K562 (cell line): Measurements from ENCODE around the gene MBD3. TPM values are rescaled to one million over a fixed set of nuclear protein-coding genes. Genes with fewer than 3 reads are reported as not detected.

Experiments
- ATAC-seq: fragments of 200-7000 bp; cut with Tn5 transposase; 3 replicates; pipeline ENCODE4 v1.9.1; 2020; ENCODE audit warnings: moderate library complexity
- BruUV-seq: library from RNA; stranded (reverse); fragments of 400-500 nt; replicated peaks from 2 replicates; lab custom pipeline; 2021; lab: Mats Ljungman, UMichigan
- CTCF ChIA-PET: fragments of 300-600 bp; formaldehyde crosslinking; extraction: SDS; loops from one replicate; lab custom pipeline; 2021; ENCODE audit warnings: low intra/inter-chr PET ratio; lab: Yijun Ruan, JAX
- POLR2A ChIA-PET: fragments of 300-600, 350-650 bp; sonication (Branson Sonifier 250); formaldehyde crosslinking; extraction: SDS; loops from one replicate; lab custom pipeline; 2021; ENCODE audit warnings: antibody characterized with exemption, inconsistent platforms; lab: Yijun Ruan, JAX
- DNase-seq, 4 experiments: peaks; one replicate each; pipeline versions ENCODE4 v3.0.0 to v3.0.0-alpha.2; 2011 to 2018; ENCODE audit warnings: low spot score in 3 of 4, mixed read lengths in 3 of 4; ENCODE audit errors: extremely low read depth in 1 of 4
- FAIRE-seq: peaks from 2 replicates; lab custom pipeline; 2011; peaks lifted over from hg19 to GRCh38; lab: Jason Lieb, UNC
- H2AFZ ChIP-seq: 2 replicates; pipeline ENCODE4 v1.6.0; 2011; ENCODE audit warnings: low read depth, low read length, control low read depth, inconsistent platforms
- H3K27ac ChIP-seq: fragments of 200-600 bp; 3 replicates; pipeline ENCODE4 v1.8.0; 2011; ENCODE audit warnings: low read depth, mild to moderate bottlenecking, control low read depth, inconsistent platforms, low read length, moderate library complexity, mixed read lengths; ENCODE audit errors: extremely low read depth
- H3K27me3 ChIP-seq, 2 experiments: fragments of 300-600 bp in 1 of 2; 2 replicates in 1 of 2; 3 replicates in 1 of 2; pipeline versions ENCODE4 v1.6.0 to v1.8.0; 2011; ENCODE audit warnings: inconsistent platforms in 2 of 2, low read length in 2 of 2, mild to moderate bottlenecking in 1 of 2, mixed read lengths in 1 of 2, moderate library complexity in 1 of 2; ENCODE audit not compliant: control insufficient read depth in 2 of 2, insufficient read depth in 2 of 2
- H3K36me3 ChIP-seq: fragments of 300-600 bp; 3 replicates; pipeline ENCODE4 v1.8.0; 2011; ENCODE audit warnings: mild to moderate bottlenecking, low read length, inconsistent platforms; ENCODE audit not compliant: control insufficient read depth, insufficient read depth
- H3K4me1 ChIP-seq, 2 experiments: fragments of 200-600 bp in 1 of 2; replicated peaks in 1 of 2; 2 replicates in 1 of 2; 3 replicates in 1 of 2; pipeline versions ENCODE4 v1.5.1 to v1.8.0; 2011; ENCODE audit warnings: inconsistent platforms in 2 of 2, low read length in 2 of 2, mild to moderate bottlenecking in 1 of 2, mixed read lengths in 1 of 2, moderate library complexity in 1 of 2; ENCODE audit not compliant: control insufficient read depth in 2 of 2, insufficient read depth in 2 of 2
- H3K4me2 ChIP-seq: 2 replicates; pipeline ENCODE4 v1.6.1; 2011; ENCODE audit warnings: low read length, control low read depth, inconsistent platforms, mixed read lengths; ENCODE audit not compliant: insufficient read depth
- H3K4me3 ChIP-seq: fragments of 200-600 bp; sonication (generic), shearing (Covaris generic); 2 replicates; pipeline ENCODE4 v1.5.1; 2016; ENCODE audit warnings: control low read depth, inconsistent platforms
- H3K79me2 ChIP-seq: fragments of 200-600 bp; 3 replicates; pipeline ENCODE4 v1.8.0; 2011; ENCODE audit warnings: low read length, inconsistent platforms; ENCODE audit not compliant: control insufficient read depth, insufficient read depth
- H3K9ac ChIP-seq, 2 experiments: 2 replicates each; pipeline versions ENCODE4 v1.6.0 to v1.6.1; 2011; ENCODE audit warnings: low read depth in 2 of 2, low read length in 2 of 2, control low read depth in 1 of 2, inconsistent platforms in 1 of 2, mild to moderate bottlenecking in 1 of 2, mixed read lengths in 1 of 2; ENCODE audit not compliant: insufficient read depth in 1 of 2
- H3K9me1 ChIP-seq: one replicate; pipeline ENCODE4 v1.6.0; 2011; ENCODE audit warnings: inconsistent platforms, mild to moderate bottlenecking, low read length, moderate library complexity; ENCODE audit not compliant: control insufficient read depth, insufficient read depth
- H3K9me3 ChIP-seq: replicated peaks from 2 replicates; pipeline ENCODE4 v1.5.1; 2011; ENCODE audit warnings: low read depth, low read length, inconsistent platforms; ENCODE audit not compliant: control insufficient read depth, insufficient read depth
- H4K20me1 ChIP-seq: replicated peaks from 2 replicates; pipeline ENCODE4 v1.6.1; 2011; ENCODE audit warnings: low read length, inconsistent platforms, mixed read lengths; ENCODE audit not compliant: control insufficient read depth, insufficient read depth
- KDM5B ChIP-seq: fragments of 200-600 bp; sonication (generic); IDR thresholded peaks from 2 replicates; pipeline ENCODE4 v1.6.1; 2012; ENCODE audit warnings: low read depth, mild to moderate bottlenecking, moderate library complexity, low read length, control low read depth, inconsistent platforms; ENCODE audit not compliant: insufficient replicate concordance
- KLF1 ChIP-seq: fragments of 450-650 bp; IDR thresholded peaks from 2 replicates; pipeline ENCODE4 v1.6.1; 2016; ENCODE audit warnings: missing genetic modification characterization, missing compliant biosample characterization
- TCFL5 ChIP-seq: fragments of 250-450 bp; sonication (Bioruptor Pico); conservative IDR thresholded peaks from 2 replicates; pipeline ENCODE4 v1.6.1; 2021; ENCODE audit warnings: mild to moderate bottlenecking, moderate library complexity, matching md5 sums
- ZBTB33 ChIP-seq: sonication (generic); formaldehyde crosslinking; IDR thresholded peaks from 2 replicates; pipeline ENCODE4 v1.8.1; 2023; ENCODE audit warnings: mild to moderate bottlenecking, missing genetic modification reagents
- WGBS: fragments of 100-300 bp; shearing (Covaris generic); methylation state at CpG from one replicate; pipeline ENCODE4 v1.1.6; 2016; ENCODE audit warnings: low coverage, mixed read lengths; ENCODE audit not compliant: insufficient coverage; ENCODE audit errors: missing lambda C conversion rate; 5-methylcytosine and 5-hydroxymethylcytosine counted together
- in situ Hi-C: fragments of 300-500 bp; cut with MboI; formaldehyde crosslinking; loops from 4 replicates; pipeline ENCODE4 v1.15.0; 2018; ENCODE audit warnings: inconsistent platforms, mixed read lengths
- intact Hi-C: fragments of 100-400 bp; cut with micrococcal nuclease; formaldehyde crosslinking; loops from 2 replicates; pipeline ENCODE4 v1.14.2; 2022
- polyA plus RNA-seq, 8 experiments: library from polyadenylated mRNA; depleted of rRNA in 4 of 8; stranded (reverse) in 5 of 8; unstranded in 3 of 8; fragments of >200 nt; fragmentation: Nextera tagmentation in 2 of 8; fragmentation: Illumina TruSeq in 1 of 8; extraction: Ambion mirVana in 2 of 8; extraction: Trizol in 1 of 8; gene quantifications; 2 replicates each; pipeline versions ENCODE4 v1.2.1 to v1.2.3, GENCODE V29; 2011 to 2014; ENCODE audit warnings: inconsistent platforms in 1 of 8, missing spikeins in 1 of 8
- total RNA-seq, 7 experiments: library from RNA; depleted of rRNA in 6 of 7; stranded (reverse); fragments of >200 nt in 6 of 7; fragmentation: Illumina TruSeq in 2 of 7; extraction: Trizol in 2 of 7; gene quantifications; 2 replicates each; pipeline versions ENCODE4 v1.2.1 to v1.2.3, GENCODE V29; 2011 to 2021; ENCODE audit warnings: low replicate concordance in 1 of 7

The MBD3 gene
- total and polyA plus RNA-seq, 9 of the 15 experiments (the other 6 are each of a cell fraction or from before 2014, with no cell fraction given): 0.24 to 137 (median 30.9) TPM

GRCh38 chr19:1570836-1571235, 21.8 kb downstream of the MBD3 start:
- H3K4me1 ChIP-seq: peaks cover 12 to 54% of the 10 kb centered on the region in 2 experiments
- POLR2A ChIA-PET: no interaction called here
- H3K79me2 ChIP-seq: peaks cover 15% of the 10 kb centered on the region
- no peaks in the 10 kb centered on the region for H3K36me3 ChIP-seq
- no peaks in the 10 kb centered on the region for H3K9me1 ChIP-seq
- H3K27ac ChIP-seq: no peak overlapping the region
- H4K20me1 ChIP-seq: peaks cover 2% of the 10 kb centered on the region
- no peak overlapping the region for H3K4me3 ChIP-seq
- in situ Hi-C loops: no loop called here
- no peak for FAIRE-seq
- intact Hi-C loops: no loop called here
- H2AFZ ChIP-seq: no peak overlapping the region
- TF ChIP-seq KLF1 (tag): no peak
- no peak for TF ChIP-seq ZBTB33 (CRISPR knock-in tag)
- TF ChIP-seq TCFL5 (CRISPR knock-in tag): no peak
- TF ChIP-seq KDM5B: no peak
- TF ChIP-seq, all 486 proteins: peak for 0
- no peaks in the 10 kb centered on the region for H3K27me3 ChIP-seq
- no TSS peak for BruUV-seq
- H3K9ac ChIP-seq: no peak overlapping the region
- H3K4me2 ChIP-seq: no peak overlapping the region
- ATAC-seq: no peak
- no peaks in the 10 kb centered on the region for H3K9me3 ChIP-seq
- WGBS: 83% methylated on average over 13 of the region's 13 CpGs
- CTCF ChIA-PET: interaction anchor here (0.7 kb wide), 1 partner anchor 54 kb away, joined by 3 read pairs; no protein-coding TSS in a partner anchor
- DNase-seq: no peak
